Muscle layer of colon (tissue), 2 donors: Measurements from ENCODE around the gene HSPG2.

Source experiments
- H3K27ac ChIP-seq: one replicate; pipeline ENCODE4 v1.7.0; 2013; ENCODE audit warnings: low read depth, mild to moderate bottlenecking, low read length, moderate library complexity
- H3K27me3 ChIP-seq, 2 donors: one replicate each; pipeline ENCODE4 v1.7.0; 2013; ENCODE audit warnings: low read length in 2 of 2, mild to moderate bottlenecking in 2 of 2; ENCODE audit not compliant: insufficient read depth in 2 of 2, control insufficient read depth in 1 of 2
- H3K36me3 ChIP-seq: one replicate; pipeline ENCODE4 v1.7.0; 2013; ENCODE audit warnings: mild to moderate bottlenecking, low read length; ENCODE audit not compliant: insufficient read depth
- H3K4me1 ChIP-seq: one replicate; pipeline ENCODE4 v1.7.0; 2013; ENCODE audit warnings: mild to moderate bottlenecking, low read length; ENCODE audit not compliant: insufficient read depth
- H3K4me3 ChIP-seq, 2 donors: one replicate each; pipeline ENCODE4 v1.7.0; 2013; ENCODE audit warnings: low read length in 2 of 2, low read depth in 1 of 2, mild to moderate bottlenecking in 1 of 2, moderate library complexity in 1 of 2
- H3K9ac ChIP-seq: one replicate; pipeline ENCODE4 v1.7.0; 2013; ENCODE audit warnings: low read length
- H3K9me3 ChIP-seq: one replicate; pipeline ENCODE4 v1.7.0; 2013; ENCODE audit warnings: mild to moderate bottlenecking, low read length
- donor health status: abdominal sarcoma.
- donor health status: Adenocarcinoma of cecum.

Gene HSPG2

DNA sequence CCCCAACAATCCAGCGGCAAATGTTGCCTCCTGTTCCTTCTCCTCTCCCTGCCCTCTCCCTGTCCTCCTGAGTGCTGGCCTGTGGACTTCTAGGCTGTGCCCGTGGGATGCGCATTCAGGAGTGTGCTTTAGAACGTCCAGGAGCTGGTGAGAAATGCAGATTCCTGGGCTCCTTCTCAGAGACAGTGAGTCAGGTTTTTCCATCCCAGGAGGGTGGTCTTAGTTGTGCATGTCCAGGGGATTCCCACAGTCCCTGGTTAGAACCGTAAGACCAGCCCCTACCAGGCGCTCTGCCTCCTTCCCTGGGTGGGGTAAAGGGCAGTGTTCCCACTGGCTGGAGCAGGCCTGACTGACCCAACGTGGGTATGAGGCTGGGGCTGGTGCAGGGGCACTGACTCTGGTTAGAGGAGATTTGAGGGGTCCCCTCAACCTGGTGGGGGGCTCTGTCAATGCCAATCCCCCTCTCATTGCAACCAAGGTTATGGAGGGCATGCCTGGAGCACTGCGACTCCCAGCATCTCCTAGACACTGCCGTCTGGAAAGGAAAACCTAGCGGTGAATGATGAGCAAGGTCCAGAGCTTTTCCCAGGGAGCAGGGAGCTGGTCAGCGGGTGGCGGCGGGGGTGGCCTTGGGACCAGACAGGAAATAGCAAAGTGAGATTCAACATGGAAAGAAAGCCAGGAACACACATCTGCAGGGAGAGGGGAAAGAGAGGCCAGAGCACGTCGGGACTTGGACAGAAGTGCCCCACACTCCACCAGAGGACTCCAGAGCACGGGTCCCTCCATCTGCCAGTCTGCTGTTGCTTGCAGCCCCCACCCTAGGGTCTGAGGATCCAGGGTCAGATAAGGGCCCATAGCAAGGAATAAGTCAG is 38.5 kb downstream of the HSPG2 start:
- Histone ChIP-seq H3K27ac (peak overlapping the region; percentile 55), H3K36me3 (peaks cover 37% of the 10 kb centered on the region), H3K9ac (no peak overlapping the region), H3K4me1 (peaks cover 98% of the 10 kb centered on the region), H3K27me3 (no peaks in the 10 kb centered on the region), H3K9me3 (no peaks in the 10 kb centered on the region), H3K4me3 (no peak overlapping the region)

- H3K4me1 ChIP-seq, result peaks cover 97% of the 10 kb centered on the region
- no peaks in the 10 kb centered on the region for H3K27me3 ChIP-seq
- H3K4me3 ChIP-seq, result no peak overlapping the region
- H3K9me3 ChIP-seq, result no peaks in the 10 kb centered on the region
- peaks cover 42% of the 10 kb centered on the region for H3K36me3 ChIP-seq
- no peak overlapping the region for H3K9ac ChIP-seq
- H3K27ac ChIP-seq, result peak overlapping the region; percentile 55
Observed at GRCh38 chr1:21897844-21898243, 39.3 kb downstream of the HSPG2 start.

GRCh38 chr1:21896652-21897532 is 40.2 kb downstream of the HSPG2 start:
- Histone ChIP-seq H3K27ac (peak overlapping the region; percentile 55), H3K36me3 (peaks cover 39% of the 10 kb centered on the region), H3K4me1 (peaks cover 88% of the 10 kb centered on the region), H3K27me3 (no peaks in the 10 kb centered on the region), H3K9ac (peak overlapping the region; percentile 53), H3K9me3 (no peaks in the 10 kb centered on the region), H3K4me3 (peak overlapping the region in 1 of 2 donors; percentile 4)

- Histone ChIP-seq H3K9me3 (no peaks in the 10 kb centered on the region), H3K27ac (peak overlapping the region; percentile 55), H3K9ac (peak overlapping the region; percentile 53), H3K36me3 (peaks cover 46% of the 10 kb centered on the region), H3K4me3 (no peak overlapping the region), H3K4me1 (peaks cover 79% of the 10 kb centered on the region), H3K27me3 (no peaks in the 10 kb centered on the region)
Observed at GRCh38 chr1:21896026-21896425, 41.1 kb downstream of the HSPG2 start.

- Histone ChIP-seq H3K9me3 (no peaks in the 10 kb centered on the region), H3K4me1 (peaks cover 61% of the 10 kb centered on the region), H3K4me3 (no peak overlapping the region), H3K27ac (peak overlapping the region; percentile 53), H3K36me3 (peaks cover 63% of the 10 kb centered on the region), H3K27me3 (no peaks in the 10 kb centered on the region), H3K9ac (peak overlapping the region; percentile 14)
Observed at GRCh38 chr1:21894034-21894881, 42.9 kb downstream of the HSPG2 start.

- Histone ChIP-seq H3K36me3 (peaks cover 72% of the 10 kb centered on the region), H3K4me1 (peaks cover 51% of the 10 kb centered on the region), H3K9me3 (no peaks in the 10 kb centered on the region), H3K4me3 (no peak overlapping the region), H3K27ac (peak overlapping the region; percentile 4), H3K9ac (peak overlapping the region; percentile 14), H3K27me3 (no peaks in the 10 kb centered on the region)
Observed at GRCh38 chr1:21893046-21893805, 43.9 kb downstream of the HSPG2 start.

DNA sequence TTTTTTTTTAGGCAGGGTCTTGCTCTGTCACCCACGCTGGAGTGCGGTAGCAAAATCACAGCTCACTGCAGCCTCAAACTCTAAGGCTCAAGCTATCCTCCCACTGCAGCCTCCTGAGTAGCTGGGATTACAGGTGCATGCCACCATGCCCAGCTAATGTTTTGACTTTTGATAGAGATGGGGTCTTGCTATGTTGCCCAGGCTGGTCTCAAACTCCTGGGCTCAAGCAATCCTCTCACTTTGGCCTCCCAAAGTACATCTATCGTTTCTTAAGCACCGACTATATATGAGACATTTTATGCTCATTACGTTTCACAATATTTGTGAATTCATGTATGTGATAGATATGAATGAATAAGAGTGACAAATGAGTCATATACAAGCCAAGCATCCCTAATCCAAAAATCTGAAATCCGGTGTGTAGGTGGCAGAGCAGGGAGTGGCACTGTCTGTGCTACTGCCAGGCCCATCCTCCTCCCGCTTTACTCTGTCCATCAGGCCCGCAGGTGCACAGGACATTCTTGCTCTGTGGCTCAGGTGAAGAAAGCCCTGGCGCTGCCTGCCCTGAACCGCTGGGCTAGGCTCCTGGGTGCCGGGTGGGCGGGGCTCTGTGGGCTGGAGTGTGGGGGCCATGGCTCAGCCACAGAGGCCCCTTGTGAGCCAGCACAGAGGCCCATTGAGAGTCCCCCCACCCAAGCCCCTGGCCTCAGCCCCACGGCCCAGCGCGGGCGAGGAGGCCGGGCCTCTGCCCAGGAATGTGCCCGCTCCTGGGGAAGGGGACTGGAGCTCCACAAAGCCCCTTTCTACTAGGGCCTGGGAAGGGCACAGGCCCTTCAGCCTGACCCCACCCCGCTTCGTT is 45.3 kb downstream of the HSPG2 start:
- no peak overlapping the region for H3K4me3 ChIP-seq
- H3K9me3 ChIP-seq, result no peaks in the 10 kb centered on the region
- no peak overlapping the region for H3K27ac ChIP-seq
- H3K36me3 ChIP-seq, result peaks cover 80% of the 10 kb centered on the region
- no peak overlapping the region for H3K9ac ChIP-seq
- H3K4me1 ChIP-seq, result peaks cover 37% of the 10 kb centered on the region
- no peaks in the 10 kb centered on the region for H3K27me3 ChIP-seq

GRCh38 chr1:21891081-21891480 is 46.0 kb downstream of the HSPG2 start:
- H3K4me1 ChIP-seq, result peaks cover 30% of the 10 kb centered on the region
- H3K27ac ChIP-seq, result no peak overlapping the region
- H3K27me3 ChIP-seq, result no peaks in the 10 kb centered on the region
- H3K9ac ChIP-seq, result no peak overlapping the region
- H3K36me3 ChIP-seq, result peaks cover 86% of the 10 kb centered on the region
- H3K4me3 ChIP-seq, result no peak overlapping the region
- no peaks in the 10 kb centered on the region for H3K9me3 ChIP-seq

GRCh38 chr1:21888500-21888899 is 48.6 kb downstream of the HSPG2 start:
- Histone ChIP-seq H3K4me3 (no peak overlapping the region), H3K9ac (no peak overlapping the region), H3K4me1 (peaks cover 4% of the 10 kb centered on the region), H3K9me3 (no peaks in the 10 kb centered on the region), H3K27ac (no peak overlapping the region), H3K27me3 (no peaks in the 10 kb centered on the region), H3K36me3 (peaks cover 84% of the 10 kb centered on the region)

DNA sequence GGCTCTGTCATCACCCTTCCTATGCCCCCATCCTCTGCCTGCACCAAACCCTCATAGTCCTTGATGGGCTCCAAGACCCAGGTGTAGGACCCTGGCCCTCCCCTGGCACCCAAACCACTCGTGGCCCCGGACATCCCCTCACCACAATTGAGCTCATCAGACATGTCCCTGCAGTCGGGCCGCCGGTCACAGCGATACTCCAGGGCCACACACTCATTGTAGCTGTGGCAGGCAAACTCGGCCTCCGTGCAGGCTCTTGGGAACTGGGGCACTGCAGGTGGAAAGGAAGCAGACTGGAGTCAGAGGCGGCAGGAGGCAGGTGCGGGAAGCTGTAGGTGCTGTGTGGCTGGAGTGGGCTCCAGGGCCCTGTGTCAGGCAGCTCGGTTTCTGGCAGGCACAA is 49.3 kb downstream of the HSPG2 start:
- Histone ChIP-seq H3K4me3 (no peak overlapping the region), H3K27ac (no peak overlapping the region), H3K4me1 (no peaks in the 10 kb centered on the region), H3K27me3 (no peaks in the 10 kb centered on the region), H3K9ac (no peak overlapping the region), H3K36me3 (peaks cover 84% of the 10 kb centered on the region), H3K9me3 (no peaks in the 10 kb centered on the region)
